ENCODE measurements around the gene KCTD21.
"Not testable (repeated sequence)": the region's sequence is repeated elsewhere in the genome, so short reads cannot be mapped to it uniquely, and the experiment has no call there.

Gene KCTD21, protein sequence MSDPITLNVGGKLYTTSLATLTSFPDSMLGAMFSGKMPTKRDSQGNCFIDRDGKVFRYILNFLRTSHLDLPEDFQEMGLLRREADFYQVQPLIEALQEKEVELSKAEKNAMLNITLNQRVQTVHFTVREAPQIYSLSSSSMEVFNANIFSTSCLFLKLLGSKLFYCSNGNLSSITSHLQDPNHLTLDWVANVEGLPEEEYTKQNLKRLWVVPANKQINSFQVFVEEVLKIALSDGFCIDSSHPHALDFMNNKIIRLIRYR

DNA sequence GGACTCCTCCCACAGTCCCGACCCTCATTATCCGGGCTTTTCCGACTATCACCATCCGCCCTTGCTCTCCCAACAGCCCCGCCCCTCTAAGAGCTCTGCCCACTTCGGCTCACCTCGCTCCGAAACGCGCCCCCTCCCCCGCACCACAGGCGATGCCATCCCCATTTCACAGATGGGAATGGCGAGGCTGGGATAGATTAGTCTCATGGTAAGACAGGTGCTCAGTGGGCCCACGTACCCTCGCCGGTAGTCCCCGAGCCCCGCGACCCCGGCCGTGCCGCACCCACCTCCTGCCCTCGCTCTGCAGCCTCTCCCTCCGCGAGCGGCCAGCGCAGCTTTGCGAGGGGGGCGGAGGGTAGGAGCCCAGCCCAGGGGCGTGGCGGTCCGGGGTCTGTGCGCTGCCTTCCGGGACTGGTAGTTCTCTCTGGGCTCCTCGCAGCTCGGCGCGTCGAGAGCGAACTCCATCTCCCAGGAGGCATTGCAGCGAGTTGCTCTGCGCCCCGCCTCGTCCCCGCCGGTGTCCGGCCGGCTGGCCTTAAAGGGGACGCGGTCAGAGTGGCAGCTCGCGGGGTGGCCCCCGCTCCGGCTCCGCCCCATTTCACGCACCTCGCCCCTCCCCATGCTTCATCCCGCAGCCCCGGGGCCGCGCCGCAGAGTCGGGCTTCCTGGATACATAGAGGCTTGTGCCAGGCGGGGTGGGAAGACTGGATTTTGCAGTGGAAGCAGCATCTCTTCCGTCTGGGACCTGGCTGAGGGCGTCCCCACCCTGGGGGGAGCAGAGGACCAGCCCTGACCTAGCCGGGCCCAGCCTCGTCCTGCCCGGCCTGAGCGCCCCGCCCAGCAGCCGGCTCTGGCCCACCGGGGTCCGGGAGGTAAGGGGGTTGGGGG, at the start of gene KCTD21, which contains the start of gene USP35:
Gene KCTD21, minus strand, starts transcription at position 341 of the 888 bp plus-strand sequence. CDS start 14,072 bp downstream, outside the sequence.
Gene USP35, plus strand, starts transcription at position 634 of the 888 bp plus-strand sequence. CDS start 7,327 bp downstream, outside the sequence.
- peak; percentile 87 for DNase-seq (ENCODE audit: low read depth)

DNA sequence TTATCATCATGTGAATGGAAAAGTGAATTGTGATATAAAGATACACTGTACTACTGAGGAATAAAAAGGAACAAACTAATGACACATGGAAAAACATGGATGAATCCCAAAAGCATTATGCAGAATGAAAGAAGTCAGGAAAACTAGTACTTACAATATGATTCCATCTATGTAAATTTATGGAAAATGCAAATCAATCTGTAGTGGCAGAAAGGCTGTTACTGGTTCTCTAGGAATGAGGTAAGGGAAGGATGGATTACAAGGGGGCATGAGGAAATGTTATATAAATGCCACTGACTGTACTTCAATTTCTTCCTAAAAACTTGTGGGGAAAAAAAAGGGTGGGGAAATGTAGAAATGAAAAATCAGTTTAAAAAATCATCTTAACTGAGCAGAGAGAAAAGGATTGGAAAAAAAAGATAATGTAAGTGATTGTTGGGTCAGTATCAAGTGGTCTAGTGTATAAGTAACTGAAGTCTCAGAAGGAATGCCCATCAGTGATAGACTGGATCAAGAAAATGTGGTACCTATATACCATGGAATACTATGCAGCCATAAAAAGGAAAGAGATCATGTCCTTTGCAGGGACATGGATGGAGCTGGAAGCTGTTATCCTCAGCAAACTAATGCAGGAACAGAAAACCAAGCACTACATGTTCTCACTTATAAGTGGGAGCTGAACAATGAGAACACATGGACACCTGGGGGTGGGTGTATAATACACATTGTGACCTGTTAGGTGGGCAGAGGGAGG, 49.0 kb upstream of the KCTD21 start:
- DNase-seq (ENCODE audit: low read depth): no peak

DNA sequence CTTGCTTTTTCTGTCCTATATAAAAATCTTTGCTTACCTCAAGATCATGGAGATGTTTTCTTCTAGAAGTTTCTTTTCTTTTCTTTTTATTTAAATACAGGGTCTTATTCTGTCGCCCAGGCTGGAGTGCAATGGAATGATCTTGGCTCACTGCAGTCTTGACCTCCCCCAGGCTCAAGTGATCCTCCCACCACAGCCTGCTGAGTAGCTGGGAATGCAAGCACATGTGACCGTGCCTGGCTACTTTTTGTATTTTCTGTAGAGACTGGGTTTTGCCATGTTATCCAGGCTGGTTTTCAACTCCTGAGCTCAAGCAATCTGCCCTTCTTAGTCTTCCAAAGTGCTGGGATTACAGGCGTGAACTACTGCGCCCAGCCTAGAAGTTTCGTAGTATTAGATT, 45.6 kb upstream of the KCTD21 start:
- no peak for DNase-seq (ENCODE audit: low read depth)

DNA sequence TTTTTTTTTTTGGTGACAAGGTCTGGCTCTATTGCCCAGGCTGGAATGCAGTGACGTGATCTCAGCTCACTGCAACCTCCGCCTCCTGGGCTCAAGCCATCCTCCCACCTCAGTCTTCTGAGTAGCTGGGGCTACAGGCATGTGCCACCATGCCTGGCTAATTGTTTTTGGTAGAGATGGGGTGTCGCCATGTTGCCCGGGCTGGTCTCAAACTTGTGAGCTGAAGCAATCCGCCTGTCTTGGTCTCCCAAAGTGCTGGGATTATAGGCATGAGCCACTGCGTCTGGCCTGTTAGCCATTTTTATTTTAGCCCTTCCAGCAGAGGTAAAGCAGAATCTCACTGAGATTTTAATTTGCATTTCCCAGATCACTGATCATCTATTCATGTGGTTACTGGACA, 44.6 kb upstream of the KCTD21 start:
- DNase-seq (ENCODE audit: low read depth): not testable (repeated sequence)

DNA sequence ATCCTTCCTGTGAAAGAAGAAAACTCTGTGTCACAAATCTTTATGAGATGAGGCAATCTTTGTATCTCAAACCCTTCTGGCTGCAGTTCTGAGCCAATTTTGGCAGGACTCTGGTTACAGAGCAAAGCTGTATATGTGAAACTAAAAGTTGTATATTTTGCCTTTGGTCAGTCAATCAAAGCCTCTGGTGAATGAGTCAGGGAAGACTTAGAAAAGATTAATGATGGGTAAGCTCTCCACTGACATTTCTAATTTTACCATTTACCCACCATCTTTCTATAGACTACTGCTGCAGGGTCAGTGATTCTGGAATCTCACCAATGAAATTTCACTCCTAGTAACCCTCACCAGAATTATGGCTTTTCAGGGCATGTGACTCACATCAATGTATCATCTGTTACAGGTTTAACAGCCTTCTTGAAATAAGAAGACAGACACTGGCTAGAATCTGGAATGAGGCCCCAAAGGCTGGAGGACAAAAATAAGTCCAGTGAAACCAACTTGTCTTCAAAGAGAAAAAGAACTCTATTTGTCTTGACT, 43.6 kb upstream of the KCTD21 start:
- no peak for DNase-seq (ENCODE audit: low read depth)

DNA sequence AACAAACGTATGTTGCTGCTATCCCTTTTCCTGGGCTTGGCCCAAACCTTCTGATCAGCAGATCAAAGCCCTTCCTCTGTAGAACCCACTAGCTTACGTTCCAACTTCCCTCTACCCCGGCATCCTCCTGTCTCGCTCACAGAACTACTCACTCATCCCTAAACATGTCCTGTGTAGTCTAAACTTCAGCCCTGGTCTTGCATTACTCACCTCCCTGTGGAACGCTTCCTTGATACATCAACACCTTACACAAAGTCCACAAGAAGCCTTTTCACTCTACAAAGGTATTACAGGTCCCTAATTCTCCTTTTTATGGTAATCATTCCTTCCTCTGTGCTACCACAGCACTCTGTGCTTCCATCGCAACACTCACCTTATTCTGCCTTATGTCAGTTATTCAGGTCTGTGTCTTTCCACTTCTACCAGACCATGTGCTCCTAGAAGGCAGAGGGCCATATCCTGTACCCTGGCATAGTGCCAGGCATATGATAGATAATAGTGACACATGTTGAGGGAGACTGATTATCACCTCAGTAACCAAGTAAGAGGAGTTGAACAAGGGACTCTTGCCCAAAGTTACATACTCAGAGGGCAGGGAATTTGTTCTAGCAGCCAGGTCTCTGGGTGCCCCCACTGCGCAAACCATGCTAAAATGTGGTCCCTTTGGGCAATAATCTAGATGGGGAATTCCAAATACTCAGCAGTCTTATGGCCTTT, 41.9 kb upstream of the KCTD21 start:
- DNase-seq (ENCODE audit: low read depth): no peak

DNA sequence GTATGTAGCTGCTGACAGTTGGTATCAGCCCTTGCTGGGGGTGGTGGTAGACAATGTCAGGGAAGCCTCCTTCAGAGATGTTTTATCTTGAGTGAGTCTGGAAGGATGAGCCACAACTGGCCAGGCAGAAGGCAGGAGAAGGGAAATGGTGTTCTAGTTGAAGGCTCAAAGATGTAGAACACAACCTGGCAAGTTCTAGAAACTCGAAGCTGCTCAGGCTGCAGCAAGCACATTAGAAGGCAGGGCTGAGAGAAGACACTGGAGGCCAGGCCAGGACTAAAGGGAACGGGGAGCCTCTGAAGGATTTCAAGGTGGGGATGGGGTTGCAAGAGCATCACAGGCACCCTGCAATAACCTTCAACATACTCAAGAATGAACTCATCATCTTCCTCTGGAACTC, 40.7 kb upstream of the KCTD21 start:
- no peak for DNase-seq (ENCODE audit: low read depth)

DNA sequence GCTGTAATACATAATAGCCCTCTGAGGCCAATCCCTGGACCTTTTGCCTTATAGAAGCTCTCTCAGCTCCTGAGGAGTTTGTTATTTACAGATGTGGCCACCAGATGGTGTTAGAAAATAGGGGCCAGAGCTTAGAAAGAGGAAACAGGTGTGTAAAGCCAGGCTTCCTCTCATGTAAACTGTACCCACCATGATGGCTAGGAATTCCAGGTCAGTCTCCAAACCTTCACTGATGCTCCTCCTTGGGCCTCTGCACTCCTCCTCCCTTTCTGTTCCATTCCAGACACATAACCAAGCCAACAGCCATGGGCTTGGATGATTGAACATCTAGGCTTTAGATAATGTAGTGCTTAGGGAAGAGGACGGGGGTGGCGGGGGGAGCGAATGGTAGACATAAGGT, 40.0 kb upstream of the KCTD21 start:
- DNase-seq (ENCODE audit: low read depth): no peak

DNA sequence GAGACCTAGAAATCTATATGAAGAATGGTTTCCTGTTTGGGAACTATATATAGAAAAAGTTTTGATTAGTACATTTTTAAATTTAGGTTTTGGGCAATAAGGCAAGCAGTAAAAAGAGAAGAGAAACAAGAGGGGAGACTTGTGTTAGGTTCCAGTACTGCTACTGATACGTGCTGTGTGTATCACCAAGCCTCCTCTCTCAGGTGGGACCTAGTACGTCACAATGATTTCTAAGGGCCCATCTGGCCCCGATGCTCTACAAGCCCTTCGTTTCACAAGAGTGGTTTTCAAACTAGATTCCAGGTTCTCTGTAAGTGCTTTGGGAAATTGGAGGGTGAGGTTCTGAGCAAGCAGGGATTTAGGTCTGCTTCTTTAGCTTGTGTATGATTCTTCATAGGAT, 39.5 kb upstream of the KCTD21 start:
- DNase-seq (ENCODE audit: low read depth): no peak

DNA sequence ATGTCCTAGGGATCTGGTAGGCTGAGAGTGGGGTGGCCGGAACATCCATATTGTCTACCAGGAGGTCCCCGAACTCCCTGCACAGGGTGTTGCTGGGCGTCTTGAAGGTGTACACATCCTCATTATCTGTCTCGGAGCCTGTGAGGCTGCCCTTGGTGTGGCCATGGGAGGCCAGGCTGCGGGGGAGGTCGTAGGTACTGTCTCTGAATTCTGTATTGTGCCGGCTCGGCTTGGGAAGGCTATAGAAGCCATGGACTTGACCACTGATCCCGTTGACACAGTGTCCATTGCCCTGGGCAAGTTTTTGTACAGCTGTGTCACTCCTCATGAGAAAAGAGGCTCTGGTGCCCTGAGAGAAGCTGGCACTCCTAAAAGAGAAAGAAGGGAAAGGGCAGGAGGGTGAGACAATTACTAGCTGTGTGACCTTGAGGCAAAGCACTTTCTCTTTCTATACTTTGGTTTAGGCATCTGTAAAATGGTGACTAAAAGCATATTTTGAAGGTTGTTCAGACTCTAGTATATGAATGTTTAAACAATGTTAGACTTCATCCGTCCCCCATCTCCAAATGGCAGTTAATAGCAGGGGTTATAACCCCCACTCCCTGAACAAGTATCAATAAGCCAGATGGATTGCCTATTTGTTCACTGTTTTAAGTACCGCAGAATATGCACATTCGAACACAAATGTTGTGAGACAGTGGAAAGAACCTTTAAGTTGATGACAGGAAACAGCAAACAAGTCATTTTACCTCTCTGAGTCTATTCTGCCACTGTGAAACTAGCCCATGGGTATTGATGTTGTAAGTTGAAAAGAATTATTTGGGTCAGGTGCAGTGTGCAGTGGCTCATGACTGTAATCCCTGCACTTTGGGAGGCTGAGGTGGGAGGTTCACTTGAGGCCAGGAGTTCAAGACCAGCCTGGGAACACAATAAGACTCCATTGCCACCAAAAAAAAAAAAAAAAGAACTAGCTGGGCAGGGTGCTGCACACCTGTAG, 38.6 kb upstream of the KCTD21 start:
- no peak for DNase-seq (ENCODE audit: low read depth)

DNA sequence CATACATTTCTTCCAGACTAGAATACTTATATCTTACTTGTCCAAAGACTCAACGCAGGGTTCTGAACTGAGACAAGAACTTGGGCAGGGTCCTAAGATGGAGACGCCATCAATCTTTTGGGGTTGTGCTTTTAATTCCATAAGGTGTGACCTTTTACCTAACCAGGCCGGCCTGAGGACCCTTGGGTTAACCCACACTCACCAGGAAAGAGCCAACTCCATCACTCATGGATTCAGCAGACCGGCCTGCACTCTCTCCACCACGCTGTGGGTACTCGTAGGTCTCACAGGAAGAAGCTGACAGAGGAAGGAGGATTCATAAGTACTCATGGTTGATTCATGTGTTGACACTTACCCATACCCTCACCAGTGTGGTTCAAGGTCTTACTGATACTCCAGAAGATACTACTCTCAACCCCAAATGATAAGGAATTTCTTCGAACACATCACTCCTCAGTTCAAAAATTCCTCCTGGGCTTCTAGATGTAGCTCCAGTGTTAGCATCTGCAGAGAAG, 36.5 kb upstream of the KCTD21 start:
- DNase-seq (ENCODE audit: low read depth): no peak

DNA sequence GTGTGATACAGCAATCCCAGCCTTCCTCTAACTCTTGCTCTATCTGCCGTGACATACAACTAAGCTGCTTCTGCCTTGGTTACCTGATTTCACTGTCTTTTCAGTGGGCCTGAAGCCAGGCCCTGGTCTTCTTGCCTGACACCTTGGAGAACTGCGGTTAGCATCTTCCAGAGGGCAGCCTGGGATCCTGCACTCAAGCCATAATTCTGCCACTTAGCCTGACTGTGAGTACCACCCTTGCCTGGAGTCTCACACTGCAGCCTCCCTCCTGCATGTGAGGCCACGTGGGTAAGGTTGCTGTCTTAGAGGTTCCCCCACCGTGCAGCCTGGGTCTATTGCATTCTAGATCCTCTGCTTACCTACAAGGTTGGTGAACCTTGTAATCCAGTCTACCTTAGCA, 36.1 kb upstream of the KCTD21 start:
- DNase-seq (ENCODE audit: low read depth): no peak

DNA sequence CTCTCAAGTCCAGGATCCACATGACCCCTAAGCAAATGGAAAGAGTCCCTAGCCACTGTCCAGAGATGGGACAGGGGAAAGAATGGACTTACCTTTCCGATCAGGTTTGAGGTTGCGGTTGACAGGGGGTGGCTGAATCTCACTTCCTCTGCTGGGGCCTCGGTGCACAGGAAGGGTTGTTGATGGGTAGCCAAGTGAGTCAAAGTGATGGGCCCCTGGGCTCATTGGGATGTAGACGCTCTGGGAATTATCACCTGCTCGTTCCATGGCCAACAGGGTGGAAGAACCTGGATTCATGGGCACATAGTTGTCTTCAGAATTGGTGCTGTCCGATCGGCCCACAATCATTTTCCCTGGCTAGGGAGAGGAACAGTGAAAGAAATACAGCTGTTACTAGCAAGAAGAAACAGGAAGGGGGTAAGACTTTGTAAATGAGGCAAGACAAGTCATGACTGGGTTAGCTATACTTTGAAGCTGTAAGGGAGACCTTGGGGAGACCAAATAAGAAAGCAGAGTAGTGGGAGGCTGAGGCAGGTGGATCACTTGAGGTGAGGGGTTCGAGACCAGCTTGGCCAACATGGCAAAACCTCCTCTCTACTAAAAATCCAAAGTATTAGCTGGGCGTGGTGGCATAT, 35.0 kb upstream of the KCTD21 start:
- no peak for DNase-seq (ENCODE audit: low read depth)

DNA sequence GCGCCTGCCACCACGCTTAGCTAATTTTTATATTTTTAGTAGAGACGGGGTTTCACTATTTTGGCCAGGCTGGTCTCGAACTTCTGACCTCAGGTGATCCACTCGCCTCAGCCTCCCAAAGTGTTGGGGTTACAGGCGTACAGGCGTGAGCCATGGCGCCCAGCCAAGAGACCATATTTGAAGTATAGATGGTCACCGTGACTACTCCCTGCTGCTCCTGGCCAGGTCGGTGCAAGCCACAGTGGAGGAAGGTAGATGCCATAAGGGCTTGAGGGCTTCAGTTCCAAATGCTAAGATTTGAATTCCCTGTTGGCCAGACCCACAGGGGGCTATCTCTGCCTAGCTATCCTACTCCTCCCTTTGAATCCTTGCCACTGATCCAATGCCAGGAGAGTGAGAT, 34.3 kb upstream of the KCTD21 start:
- not testable (repeated sequence) for DNase-seq (ENCODE audit: low read depth)

DNA sequence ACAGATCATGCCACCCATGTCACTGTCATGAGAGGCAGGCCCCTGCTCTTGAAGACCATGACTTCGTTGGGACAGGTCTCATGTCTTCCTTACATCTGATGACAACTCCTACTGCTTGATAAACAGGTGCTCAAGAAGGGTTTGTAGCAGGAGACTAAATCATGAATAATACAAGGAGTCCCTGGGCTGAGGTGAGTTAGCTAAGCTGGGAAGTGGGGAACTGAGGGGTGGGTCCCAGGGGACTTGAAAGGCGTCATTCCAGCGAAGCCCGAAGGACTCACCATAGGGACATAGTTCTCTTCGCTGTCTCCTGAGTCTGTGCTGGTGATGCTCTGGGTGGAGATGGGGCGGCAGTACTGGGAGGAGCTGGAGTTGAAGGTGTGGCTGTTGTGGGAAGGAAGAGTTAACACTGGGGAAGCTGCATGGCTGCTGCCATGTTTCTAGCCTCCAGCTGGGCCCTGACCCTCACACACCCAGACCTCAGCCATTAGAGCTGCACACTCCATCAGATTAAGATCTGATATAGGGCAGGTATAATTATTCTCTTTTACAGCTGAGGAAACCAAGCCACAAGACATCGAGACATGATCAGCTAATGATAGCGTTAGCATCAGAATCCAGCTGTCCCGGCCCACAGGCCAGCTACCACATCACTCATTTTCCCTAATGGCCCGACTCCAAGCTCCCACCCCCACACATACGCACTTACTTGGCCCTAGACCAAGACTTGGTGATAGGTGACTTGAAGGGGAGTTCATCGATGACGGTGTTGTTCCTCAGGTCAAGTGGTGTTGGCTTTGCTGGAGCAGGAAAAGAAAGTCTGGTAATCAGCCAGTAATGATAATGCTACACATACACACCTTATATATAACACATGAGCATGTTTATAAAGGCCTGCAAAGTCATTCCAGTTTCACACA, 33.2 kb upstream of the KCTD21 start:
- DNase-seq (ENCODE audit: low read depth): no peak

DNA sequence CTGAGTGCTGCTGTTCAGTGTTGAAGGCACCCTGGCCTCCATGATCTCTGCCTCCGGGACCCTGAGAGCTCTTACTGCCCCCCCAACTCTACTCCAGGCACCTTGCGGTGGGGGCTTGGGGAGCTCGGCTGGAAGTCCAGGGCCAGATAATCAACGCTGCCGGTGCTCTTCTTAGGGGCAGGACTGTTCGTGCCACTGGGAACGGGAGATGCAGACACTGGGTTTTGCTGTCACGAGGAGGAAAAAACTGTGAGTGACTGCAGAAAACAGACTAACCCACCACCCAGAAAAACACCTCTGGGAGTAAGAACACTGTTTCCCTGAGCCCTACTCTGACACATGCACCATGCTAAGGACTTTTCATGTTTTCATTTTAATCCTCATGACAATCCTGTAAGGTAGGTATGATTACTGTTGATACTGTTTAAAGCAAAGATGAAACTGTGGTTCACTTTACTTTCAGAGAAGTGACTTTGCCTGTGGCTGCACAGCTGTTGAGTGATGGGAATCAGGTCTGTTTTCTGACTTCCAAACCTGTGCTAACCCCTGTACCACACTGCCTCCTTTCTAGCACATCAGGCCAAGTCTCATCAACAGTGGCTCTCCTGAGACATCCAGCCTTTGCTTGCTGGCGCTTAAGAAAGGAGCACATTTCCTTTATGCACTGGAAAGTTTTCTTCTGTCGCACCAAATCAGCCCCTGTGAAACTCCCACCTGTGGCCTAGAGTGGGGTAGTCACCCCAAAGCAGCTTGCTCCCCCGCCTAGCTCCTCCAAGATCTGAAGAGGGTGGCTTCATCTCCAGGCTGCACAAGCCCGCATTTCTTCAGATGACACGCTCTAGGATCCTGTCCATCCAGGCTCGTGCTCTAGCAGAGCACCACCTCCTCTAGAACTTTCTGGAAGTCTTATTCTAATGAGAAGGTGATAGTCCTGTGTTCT, 32.1 kb upstream of the KCTD21 start:
- no peak for DNase-seq (ENCODE audit: low read depth)

DNA sequence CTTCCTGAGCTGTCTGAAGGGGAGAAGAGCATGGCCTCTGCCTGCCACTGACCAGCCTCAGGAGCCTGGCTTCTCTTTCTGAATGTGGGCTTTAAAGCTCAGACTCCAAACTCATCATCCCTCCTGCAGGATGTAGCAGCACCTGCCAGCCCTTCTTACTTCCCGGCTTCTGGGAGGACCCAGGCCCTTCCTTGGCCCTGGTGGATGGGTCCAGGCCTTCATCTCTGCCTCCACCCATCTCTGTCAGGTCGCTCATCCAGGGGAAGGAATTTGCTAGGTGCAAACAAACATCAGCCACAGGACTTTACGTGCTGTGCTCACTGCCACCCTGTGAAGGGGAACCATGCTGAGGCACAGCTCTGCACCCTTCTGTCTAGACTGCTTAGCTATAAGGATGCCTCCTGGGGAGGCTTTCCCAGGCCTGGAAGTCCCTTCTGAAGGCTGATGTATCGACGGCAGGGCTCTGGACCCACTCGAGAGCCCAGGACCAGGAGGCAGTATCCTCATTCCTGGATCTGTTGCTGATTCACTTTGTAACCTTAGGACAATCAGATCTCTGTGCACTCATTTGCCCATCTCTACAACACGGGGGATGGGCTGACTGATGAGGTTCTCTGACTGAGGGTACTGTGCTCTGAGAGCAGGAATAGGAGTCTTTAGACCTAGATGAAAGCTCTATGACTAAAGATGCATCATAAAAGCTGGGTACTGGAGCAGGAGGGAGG, 31.2 kb upstream of the KCTD21 start:
- DNase-seq (ENCODE audit: low read depth): no peak

All from stimulated activated CD4-positive, alpha-beta T cell treated with anti-CD3 and anti-CD28 coated beads, Interleukin-2, amount 100 ng/mL, for 4 hours (primary cell).